ENCODE data around the gene XPO4. TPM values are rescaled to one million over a fixed set of nuclear protein-coding genes. Genes with fewer than 3 reads are reported as not detected.

XPO4 gene
- total RNA-seq, 1 experiment from 2014 or later, result 34.1 TPM

DNA sequence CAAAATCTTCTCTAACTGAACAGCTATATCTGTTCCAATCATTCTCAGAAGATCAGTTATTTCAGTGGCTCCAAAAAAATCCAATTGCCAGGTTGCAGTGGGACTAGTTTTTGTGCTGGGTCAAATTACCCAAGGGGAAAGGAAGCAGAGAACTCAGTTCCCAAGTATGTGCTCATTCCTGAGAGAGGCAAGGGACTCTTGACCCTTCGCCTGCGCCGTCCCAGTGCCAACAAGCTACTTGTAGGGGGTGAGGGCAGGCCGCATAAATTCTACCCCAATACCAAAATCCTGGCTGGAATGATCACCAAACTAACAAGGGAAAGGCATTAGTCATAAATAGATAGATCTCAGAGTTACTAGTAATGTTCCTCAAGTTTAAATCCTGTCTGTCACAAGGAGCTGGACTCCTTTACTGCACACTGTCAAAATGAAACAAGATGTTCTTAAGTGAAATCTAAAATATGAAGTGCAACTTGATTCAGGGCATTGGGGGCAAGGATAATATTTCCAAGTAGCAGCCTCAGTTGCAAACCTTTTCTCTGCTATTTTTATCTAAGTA lies 50.6 kb downstream of the XPO4 start:
- Histone ChIP-seq H3K56ac (ENCODE audit: insufficient read length, low read depth, low read length) (no peak overlapping the region), H3K23ac (ENCODE audit: insufficient read length, low read depth, low read length) (no peak overlapping the region), H2BK20ac (ENCODE audit: low read depth, low read length, poor library complexity, severe bottlenecking) (no peak overlapping the region), H3K9ac (ENCODE audit: extremely low read depth, insufficient read length, low read length) (no peak overlapping the region), H3K79me2 (ENCODE audit: insufficient read depth, low read length) (no peaks in the 10 kb centered on the region), H3K27ac (ENCODE audit: insufficient read length, low read depth, low read length) (no peak overlapping the region), H4K8ac (replicated peaks; ENCODE audit: insufficient read length, low read depth, low read length) (no peak overlapping the region), H3K23me2 (ENCODE audit: insufficient read length, low read depth, low read length, poor library complexity, severe bottlenecking) (no peaks in the 10 kb centered on the region), H3K79me1 (ENCODE audit: insufficient read depth, low read depth, low read length, poor library complexity, severe bottlenecking) (peaks cover 7% of the 10 kb centered on the region), H2BK5ac (ENCODE audit: insufficient read length, low read length) (no peak overlapping the region), H3K4me1 (ENCODE audit: insufficient read depth, low read length) (no peaks in the 10 kb centered on the region), H3K14ac (ENCODE audit: insufficient read depth, low read length) (no peak overlapping the region), H2BK120ac (ENCODE audit: low read depth, low read length, poor library complexity, severe bottlenecking) (no peak overlapping the region), H4K5ac (ENCODE audit: insufficient read length, low read depth, low read length) (no peak overlapping the region), H4K20me1 (ENCODE audit: control insufficient read depth, insufficient read depth, insufficient read length) (no peaks in the 10 kb centered on the region), H3K4ac (ENCODE audit: low read depth, low read length) (no peak overlapping the region), H2AFZ (ENCODE audit: low read length) (no peak overlapping the region), H3K18ac (ENCODE audit: insufficient read length, low read depth, low read length) (no peak overlapping the region), H2BK15ac (ENCODE audit: low read depth, low read length) (no peak overlapping the region), H2AK5ac (ENCODE audit: insufficient read length, low read length) (no peak overlapping the region), H2BK12ac (ENCODE audit: insufficient read length, low read depth, low read length) (no peak overlapping the region), H4K91ac (ENCODE audit: insufficient read length, low read depth, low read length) (no peak overlapping the region), H3K4me2 (ENCODE audit: insufficient read depth, insufficient read length, low read length) (no peak overlapping the region), H3K9me3 (ENCODE audit: control insufficient read depth, low read depth, low read length) (no peaks in the 10 kb centered on the region), H3K27me3 (ENCODE audit: insufficient read depth, low read length) (no peaks in the 10 kb centered on the region), H3T11ph (ENCODE audit: low read length) (no peak overlapping the region)
- Mint-ChIP-seq H3K4me3 (no peak overlapping the region), H3K27me3 (ENCODE audit: low read depth) (no peaks in the 10 kb centered on the region), H3K4me1 (peaks cover 10 to 12% of the 10 kb centered on the region in 2 experiments), H3K27ac (no peak overlapping the region), H3K9me3 (no peaks in the 10 kb centered on the region), H3K36me3 (ENCODE audit: insufficient read depth in 1 of 3, low read depth in 3 of 3) (peaks cover 0 to 17% (median 1%) of the 10 kb centered on the region in 3 experiments; a peak in 5 of 7 replicates)
- WGBS (ENCODE audit: extremely low coverage, insufficient read length, low lambda C conversion rate), result no CpG with 5 or more reads among the region's 4 CpGs
- TF ChIP-seq, protein P1, sequence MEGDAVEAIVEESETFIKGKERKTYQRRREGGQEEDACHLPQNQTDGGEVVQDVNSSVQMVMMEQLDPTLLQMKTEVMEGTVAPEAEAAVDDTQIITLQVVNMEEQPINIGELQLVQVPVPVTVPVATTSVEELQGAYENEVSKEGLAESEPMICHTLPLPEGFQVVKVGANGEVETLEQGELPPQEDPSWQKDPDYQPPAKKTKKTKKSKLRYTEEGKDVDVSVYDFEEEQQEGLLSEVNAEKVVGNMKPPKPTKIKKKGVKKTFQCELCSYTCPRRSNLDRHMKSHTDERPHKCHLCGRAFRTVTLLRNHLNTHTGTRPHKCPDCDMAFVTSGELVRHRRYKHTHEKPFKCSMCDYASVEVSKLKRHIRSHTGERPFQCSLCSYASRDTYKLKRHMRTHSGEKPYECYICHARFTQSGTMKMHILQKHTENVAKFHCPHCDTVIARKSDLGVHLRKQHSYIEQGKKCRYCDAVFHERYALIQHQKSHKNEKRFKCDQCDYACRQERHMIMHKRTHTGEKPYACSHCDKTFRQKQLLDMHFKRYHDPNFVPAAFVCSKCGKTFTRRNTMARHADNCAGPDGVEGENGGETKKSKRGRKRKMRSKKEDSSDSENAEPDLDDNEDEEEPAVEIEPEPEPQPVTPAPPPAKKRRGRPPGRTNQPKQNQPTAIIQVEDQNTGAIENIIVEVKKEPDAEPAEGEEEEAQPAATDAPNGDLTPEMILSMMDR (conservative IDR thresholded peaks at IDR 0.05), result no peak
- no peak for DNase-seq

All from H9 (cell line).